Neural cell (in vitro differentiated cells): ENCODE data around the gene GAPDH.

Experiments
- POLR2AphosphoS5 ChIP-seq: IDR thresholded peaks from 2 replicates; pipeline ENCODE4 v1.6.1; 2012
- RAD21 ChIP-seq: fragments of 450-650 bp; conservative IDR thresholded peaks from 2 replicates; pipeline ENCODE4 v1.6.1; 2014; ENCODE audit warnings: antibody characterized with exemption, mild to moderate bottlenecking, moderate library complexity
- TAF1 ChIP-seq: IDR thresholded peaks from 2 replicates; pipeline ENCODE4 v1.6.1; 2012; ENCODE audit warnings: low read depth
- TF ChIP-seq, protein P1 (sequence below): fragments of 450-650 bp; IDR thresholded peaks from 2 replicates; pipeline ENCODE4 v1.5.1; 2014; ENCODE audit warnings: antibody characterized with exemption, mild to moderate bottlenecking, moderate library complexity; ENCODE audit not compliant: poor library complexity, severe bottlenecking

DNA sequence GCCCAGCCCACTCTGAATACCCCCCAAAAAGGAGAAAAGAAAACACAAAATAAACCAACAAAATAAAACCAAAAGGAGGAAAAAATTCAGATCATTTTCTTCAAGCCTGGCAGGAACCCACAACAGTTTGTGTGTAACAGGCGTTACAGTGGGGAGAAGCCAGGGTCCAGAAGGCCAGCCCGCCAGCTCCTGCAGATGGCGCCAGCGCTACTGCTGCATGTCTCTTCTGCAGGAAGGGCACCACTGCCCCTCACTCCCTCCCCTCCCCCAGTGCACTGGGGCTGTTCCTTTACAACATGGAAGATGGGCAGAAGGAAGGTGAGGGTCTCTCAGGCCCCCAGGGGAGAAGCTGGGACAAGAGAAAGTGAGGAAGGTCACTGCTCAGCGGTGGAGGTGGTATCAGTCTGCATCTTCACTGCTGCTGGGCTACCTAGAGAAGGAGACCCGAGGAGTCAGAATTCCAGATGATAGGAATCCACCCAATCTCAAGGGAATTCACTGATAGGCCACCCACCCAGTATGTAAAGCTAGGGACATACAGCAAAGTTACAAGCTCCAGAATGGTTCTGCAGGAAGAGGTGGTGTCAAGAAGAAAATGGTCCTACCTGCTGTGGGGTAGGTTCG lies 36.1 kb downstream of the GAPDH start:
- TF ChIP-seq POLR2AphosphoS5 (no peak), RAD21 (peak; percentile 39), TAF1 (no peak)
- TF ChIP-seq, protein P1, sequence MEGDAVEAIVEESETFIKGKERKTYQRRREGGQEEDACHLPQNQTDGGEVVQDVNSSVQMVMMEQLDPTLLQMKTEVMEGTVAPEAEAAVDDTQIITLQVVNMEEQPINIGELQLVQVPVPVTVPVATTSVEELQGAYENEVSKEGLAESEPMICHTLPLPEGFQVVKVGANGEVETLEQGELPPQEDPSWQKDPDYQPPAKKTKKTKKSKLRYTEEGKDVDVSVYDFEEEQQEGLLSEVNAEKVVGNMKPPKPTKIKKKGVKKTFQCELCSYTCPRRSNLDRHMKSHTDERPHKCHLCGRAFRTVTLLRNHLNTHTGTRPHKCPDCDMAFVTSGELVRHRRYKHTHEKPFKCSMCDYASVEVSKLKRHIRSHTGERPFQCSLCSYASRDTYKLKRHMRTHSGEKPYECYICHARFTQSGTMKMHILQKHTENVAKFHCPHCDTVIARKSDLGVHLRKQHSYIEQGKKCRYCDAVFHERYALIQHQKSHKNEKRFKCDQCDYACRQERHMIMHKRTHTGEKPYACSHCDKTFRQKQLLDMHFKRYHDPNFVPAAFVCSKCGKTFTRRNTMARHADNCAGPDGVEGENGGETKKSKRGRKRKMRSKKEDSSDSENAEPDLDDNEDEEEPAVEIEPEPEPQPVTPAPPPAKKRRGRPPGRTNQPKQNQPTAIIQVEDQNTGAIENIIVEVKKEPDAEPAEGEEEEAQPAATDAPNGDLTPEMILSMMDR, result peak; percentile 55
